GM21367 (cell line): Measurements from ENCODE around the gene SPTBN4.

Experiments used
- ATAC-seq: cut with Tn5 transposase; IDR thresholded peaks from one replicate; pipeline ENCODE4 v1.9.1; 2021; ENCODE audit not compliant: unreplicated experiment

Gene SPTBN4

GRCh38 chr19:40600570-40601133 is 133.9 kb downstream of the SPTBN4 start:
- no peak for ATAC-seq

GRCh38 chr19:40601134-40601974 is 134.6 kb downstream of the SPTBN4 start, which contains the start of gene LTBP4:
Gene LTBP4 (plus strand): TSS chr19:40601369. CDS start chr19:40601388, 19 bp downstream.
- no peak for ATAC-seq

- no peak for ATAC-seq
Observed at GRCh38 chr19:40603071-40603388, 136.2 kb downstream of the SPTBN4 start.

- ATAC-seq = peak; percentile 51
Observed at GRCh38 chr19:40603389-40604170, 136.8 kb downstream of the SPTBN4 start.

- no peak for ATAC-seq
Observed at GRCh38 chr19:40604171-40604646, 137.4 kb downstream of the SPTBN4 start.

GRCh38 chr19:40604647-40605215 is 137.9 kb downstream of the SPTBN4 start:
- no peak for ATAC-seq

- ATAC-seq = no peak
Observed at GRCh38 chr19:40605216-40605971, 138.6 kb downstream of the SPTBN4 start.

GRCh38 chr19:40607311-40608239 is 140.8 kb downstream of the SPTBN4 start:
- no peak for ATAC-seq

- no peak for ATAC-seq
Observed at GRCh38 chr19:40608240-40608621, 141.4 kb downstream of the SPTBN4 start.

- ATAC-seq = no peak
Observed at GRCh38 chr19:40608957-40609356, 142.2 kb downstream of the SPTBN4 start.

- ATAC-seq = no peak
Observed at GRCh38 chr19:40609561-40610395, 143.0 kb downstream of the SPTBN4 start.

GRCh38 chr19:40610396-40611064 is 143.7 kb downstream of the SPTBN4 start:
- ATAC-seq = no peak

GRCh38 chr19:40611096-40611495 is 144.3 kb downstream of the SPTBN4 start:
- ATAC-seq = no peak

GRCh38 chr19:40611900-40612698 is 145.3 kb downstream of the SPTBN4 start:
- ATAC-seq = no peak

GRCh38 chr19:40612831-40613689 is 146.3 kb downstream of the SPTBN4 start:
- ATAC-seq = no peak
